Lung (tissue), 13 donors: ENCODE measurements around the gene TNFRSF18. TPM values are rescaled to one million over a fixed set of nuclear protein-coding genes. Genes with fewer than 3 reads are reported as not detected.

ENCODE experiments used
- ATAC-seq: fragments of 200-7000 bp; cut with Tn5 transposase; one replicate; pipeline ENCODE4 v1.9.1; 2020; ENCODE audit warnings: moderate number of reproducible peaks; ENCODE audit not compliant: insufficient read depth, low FRiP score
- DNase-seq, 3 donors: peaks; one replicate each; pipeline ENCODE4 v3.0.0-alpha.2; 2013 to 2017
- H3K27ac ChIP-seq, 2 donors: one replicate each; pipeline ENCODE4 v1.5.1; 2013; ENCODE audit warnings: mild to moderate bottlenecking in 2 of 2, moderate library complexity in 2 of 2, control low read depth in 1 of 2, inconsistent platforms in 1 of 2, low read depth in 1 of 2, low read length in 1 of 2
- H3K27me3 ChIP-seq, 3 donors: one replicate each; pipeline ENCODE4 v1.5.1; 2013; ENCODE audit warnings: low read length in 2 of 3; ENCODE audit not compliant: control insufficient read depth in 3 of 3, insufficient read depth in 3 of 3
- H3K36me3 ChIP-seq, 4 donors: one replicate each; pipeline ENCODE4 v1.5.1; 2013; ENCODE audit warnings: low read length in 4 of 4, mild to moderate bottlenecking in 1 of 4, moderate library complexity in 1 of 4; ENCODE audit not compliant: control insufficient read depth in 4 of 4, insufficient read depth in 4 of 4
- H3K4me1 ChIP-seq, 5 donors: one replicate each; pipeline ENCODE4 v1.5.1; 2013; ENCODE audit warnings: low read length in 5 of 5, mild to moderate bottlenecking in 2 of 5, moderate library complexity in 1 of 5; ENCODE audit not compliant: control insufficient read depth in 5 of 5, insufficient read depth in 5 of 5
- H3K4me3 ChIP-seq: one replicate; pipeline ENCODE4 v1.5.1; 2013; ENCODE audit warnings: mild to moderate bottlenecking, control low read depth, moderate library complexity
- H3K9ac ChIP-seq, 2 donors: one replicate each; pipeline ENCODE4 v1.5.1; 2013; ENCODE audit warnings: low read length in 2 of 2, control low read depth in 1 of 2; ENCODE audit not compliant: insufficient read depth in 1 of 2
- H3K9me3 ChIP-seq, 4 donors: one replicate each; pipeline ENCODE4 v1.5.1; 2013; ENCODE audit warnings: low read length in 3 of 4, mild to moderate bottlenecking in 1 of 4, moderate library complexity in 1 of 4; ENCODE audit not compliant: control insufficient read depth in 4 of 4, insufficient read depth in 3 of 4
- CTCF ChIP-seq: IDR thresholded peaks from 2 replicates; pipeline ENCODE4 v1.5.1; 2012; ENCODE audit warnings: mild to moderate bottlenecking; ENCODE audit errors: control extremely low read depth, extremely low read depth
- WGBS, 2 donors: extraction: QIAGEN DNeasy Blood & Tissue Kit; methylation state at CpG; one replicate each; pipeline ENCODE4 v1.1.7; 2013; 5-methylcytosine and 5-hydroxymethylcytosine counted together
- polyA plus RNA-seq, 2 donors: library from polyadenylated mRNA; stranded (reverse); fragments of 200-250 nt; gene quantifications; one replicate each; pipeline ENCODE4 v1.2.1, GENCODE V29; 2013
- small RNA-seq: library from RNA; depleted of rRNA; stranded (forward); fragments of <200 nt; gene quantifications from one replicate; pipeline ENCODE3, GENCODE V24; 2014; ENCODE audit warnings: low replicate concordance
- total RNA-seq, 2 donors: library from RNA; depleted of rRNA in 1 of 2; stranded (reverse); fragments of >200 nt in 1 of 2; gene quantifications; one replicate each; pipeline ENCODE4 v1.2.1, GENCODE V29; 2014 to 2021
- donor health status: control.
- donor health status: control.
- donor health status: Bipolar disorder and iron deficiency.
- donor health status: healthy.
- donor health status: DM: yes; HTN: yes; CAD: no.

The TNFRSF18 gene
- total and polyA plus RNA-seq, 4 donors = 1.8 to 4.0 (median 2.4) TPM

DNA sequence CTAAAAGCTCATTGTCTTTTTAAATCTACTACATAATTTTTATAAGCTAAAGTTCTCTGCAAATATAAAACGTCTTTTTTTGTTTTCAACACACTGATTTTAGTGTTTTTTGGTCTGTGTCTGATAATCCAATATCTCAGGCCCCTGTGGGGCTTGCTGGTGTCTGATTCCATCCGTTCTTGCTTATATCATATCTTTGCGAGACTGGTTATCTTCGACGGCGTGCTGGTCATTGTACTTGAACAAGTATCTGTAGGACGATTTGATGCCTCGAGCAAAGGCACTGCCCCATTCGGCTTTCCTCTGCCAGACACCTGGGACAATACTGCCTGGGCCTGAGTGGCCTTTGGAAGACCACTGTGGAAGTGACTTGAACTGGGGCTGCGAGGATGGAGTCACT lies 51.1 kb downstream of the TNFRSF18 start:
- peaks cover 0 to 15% (median 6%) of the 10 kb centered on the region in 5 donors for H3K4me1 ChIP-seq
- no peak overlapping the region for H3K9ac ChIP-seq
- no peak for TF ChIP-seq CTCF
- no peaks in the 10 kb centered on the region for H3K27me3 ChIP-seq
- no peaks in the 10 kb centered on the region for H3K36me3 ChIP-seq
- no peak overlapping the region for H3K27ac ChIP-seq
- no peak overlapping the region for H3K4me3 ChIP-seq
- ATAC-seq (no peak), DNase-seq (no peak)
- WGBS, 2 donors = 84 to 92% methylated on average over 10 of the region's 10 CpGs
- no peaks in the 10 kb centered on the region for H3K9me3 ChIP-seq

GRCh38 chr1:1153874-1154273 lies 52.5 kb downstream of the TNFRSF18 start:
- no peak overlapping the region for H3K4me3 ChIP-seq
- no peak for DNase-seq
- no peak for TF ChIP-seq CTCF
- no peaks in the 10 kb centered on the region for H3K36me3 ChIP-seq
- 63 to 71% methylated on average over 4 of the region's 4 CpGs for WGBS, 2 donors
- no peak for ATAC-seq
- no peaks in the 10 kb centered on the region for H3K9me3 ChIP-seq
- H3K27me3 ChIP-seq = no peaks in the 10 kb centered on the region
- H3K27ac ChIP-seq = no peak overlapping the region
- peaks cover 0 to 15% (median 6%) of the 10 kb centered on the region in 5 donors for H3K4me1 ChIP-seq
- H3K9ac ChIP-seq = no peak overlapping the region

Small RNA genes lying within 50 kb of the gene (small RNA-seq; reads per million reads assigned to genes)
- 95.8 reads per million, percentile 98 among the genes with 10 or more reads in this experiment for gene MIR200A
- gene MIR200B = 1,524 reads per million, percentile 99 among the genes with 10 or more reads in this experiment
- 131 reads per million, percentile 98 among the genes with 10 or more reads in this experiment for gene MIR429

Other genes with a start within 250 kb of the TNFRSF18 start
- 10 to 100 TPM; 39.0 to 74.2 TPM for gene NOC2L, start 247.3 kb downstream of the TNFRSF18 start, total RNA-seq
- 10 to 100 TPM; 61.2 to 86.6 TPM for gene NOC2L, start 247.3 kb downstream of the TNFRSF18 start, polyA plus RNA-seq
- 10 to 100 TPM in 1 of 2 donors, 1 to 10 TPM in 1; 10.0 to 15.1 TPM for gene KLHL17, start 246.0 kb downstream of the TNFRSF18 start, total RNA-seq
- gene KLHL17, start 246.0 kb downstream of the TNFRSF18 start, polyA plus RNA-seq = 10 to 100 TPM; 10.9 to 15.2 TPM
- gene PLEKHN1, start 240.1 kb downstream of the TNFRSF18 start, total RNA-seq = 1 to 10 TPM; 2.0 to 5.1 TPM
- 1 to 10 TPM; 2.0 to 2.8 TPM for gene PLEKHN1, start 240.1 kb downstream of the TNFRSF18 start, polyA plus RNA-seq
- gene PERM1, start 224.5 kb downstream of the TNFRSF18 start, total RNA-seq = under 1 TPM in 1 of 2 donors, not detected in 1; 0.15 TPM
- under 1 TPM; 0.06 to 0.45 TPM for gene PERM1, start 224.5 kb downstream of the TNFRSF18 start, polyA plus RNA-seq
- gene HES4, start 206.5 kb downstream of the TNFRSF18 start, total RNA-seq = 10 to 100 TPM; 13.5 to 47.9 TPM
- gene HES4, start 206.5 kb downstream of the TNFRSF18 start, polyA plus RNA-seq = 10 to 100 TPM; 16.6 to 37.7 TPM
- gene ISG15, start 193.1 kb downstream of the TNFRSF18 start, total RNA-seq = 10 to 100 TPM; 12.7 to 53.6 TPM
- gene ISG15, start 193.1 kb downstream of the TNFRSF18 start, polyA plus RNA-seq = 100 to 1,000 TPM; 208 to 234 TPM
- gene AGRN, start 186.5 kb downstream of the TNFRSF18 start, total RNA-seq = 100 to 1,000 TPM; 103 to 124 TPM
- gene AGRN, start 186.5 kb downstream of the TNFRSF18 start, polyA plus RNA-seq = 10 to 100 TPM; 30.7 to 67.4 TPM
- 1 to 10 TPM in 1 of 2 donors, under 1 TPM in 1; 0.54 to 2.4 TPM for gene RNF223, start 132.3 kb downstream of the TNFRSF18 start, total RNA-seq
- 1 to 10 TPM in 1 of 2 donors, under 1 TPM in 1; 0.57 to 2.3 TPM for gene RNF223, start 132.3 kb downstream of the TNFRSF18 start, polyA plus RNA-seq
- 10 to 100 TPM in 1 of 2 donors, 1 to 10 TPM in 1; 9.9 to 19.2 TPM for gene C1orf159, start 90.5 kb downstream of the TNFRSF18 start, total RNA-seq
- 10 to 100 TPM in 1 of 2 donors, 1 to 10 TPM in 1; 9.5 to 16.7 TPM for gene C1orf159, start 90.5 kb downstream of the TNFRSF18 start, polyA plus RNA-seq
- gene TTLL10, start 32.7 kb downstream of the TNFRSF18 start, total RNA-seq = 10 to 100 TPM in 1 of 2 donors, 1 to 10 TPM in 1; 4.8 to 19.7 TPM
- 1 to 10 TPM; 3.7 to 4.3 TPM for gene TTLL10, start 32.7 kb downstream of the TNFRSF18 start, polyA plus RNA-seq
- gene TNFRSF4, start 7.6 kb upstream of the TNFRSF18 start, total RNA-seq = 1 to 10 TPM; 3.6 to 5.3 TPM
- 10 to 100 TPM in 1 of 2 donors, 1 to 10 TPM in 1; 8.5 to 11.3 TPM for gene TNFRSF4, start 7.6 kb upstream of the TNFRSF18 start, polyA plus RNA-seq
- gene SDF4, start 25.4 kb upstream of the TNFRSF18 start, total RNA-seq = 100 to 1,000 TPM in 1 of 2 donors, 10 to 100 TPM in 1; 65.7 to 189 TPM
- gene SDF4, start 25.4 kb upstream of the TNFRSF18 start, polyA plus RNA-seq = 100 to 1,000 TPM; 108 to 178 TPM
- 10 to 100 TPM in 1 of 2 donors, 1 to 10 TPM in 1; 7.0 to 28.3 TPM for gene B3GALT6, start 25.6 kb upstream of the TNFRSF18 start, total RNA-seq
- gene B3GALT6, start 25.6 kb upstream of the TNFRSF18 start, polyA plus RNA-seq = 10 to 100 TPM; 12.7 to 18.9 TPM
- gene C1QTNF12, start 40.1 kb upstream of the TNFRSF18 start, total RNA-seq = 1 to 10 TPM; 1.5 to 2.5 TPM
- 1 to 10 TPM; 1.2 to 3.0 TPM for gene C1QTNF12, start 40.1 kb upstream of the TNFRSF18 start, polyA plus RNA-seq
- gene UBE2J2, start 67.3 kb upstream of the TNFRSF18 start, total RNA-seq = 10 to 100 TPM; 36.0 to 57.4 TPM
- 10 to 100 TPM; 45.9 to 48.2 TPM for gene UBE2J2, start 67.3 kb upstream of the TNFRSF18 start, polyA plus RNA-seq
- gene SCNN1D, start 73.8 kb upstream of the TNFRSF18 start, total RNA-seq = 1 to 10 TPM; 2.3 to 2.4 TPM
- 1 to 10 TPM in 1 of 2 donors, under 1 TPM in 1; 0.94 to 3.5 TPM for gene SCNN1D, start 73.8 kb upstream of the TNFRSF18 start, polyA plus RNA-seq
- gene ACAP3, start 101.3 kb upstream of the TNFRSF18 start, total RNA-seq = 10 to 100 TPM; 33.6 to 62.8 TPM
- 10 to 100 TPM; 18.7 to 42.0 TPM for gene ACAP3, start 101.3 kb upstream of the TNFRSF18 start, polyA plus RNA-seq
- gene PUSL1, start 102.0 kb upstream of the TNFRSF18 start, total RNA-seq = 10 to 100 TPM; 11.3 to 21.1 TPM
- 10 to 100 TPM; 16.1 to 23.7 TPM for gene PUSL1, start 102.0 kb upstream of the TNFRSF18 start, polyA plus RNA-seq
- gene INTS11, start 118.1 kb upstream of the TNFRSF18 start, total RNA-seq = 100 to 1,000 TPM in 1 of 2 donors, 10 to 100 TPM in 1; 89.8 to 102 TPM
- gene INTS11, start 118.1 kb upstream of the TNFRSF18 start, polyA plus RNA-seq = 100 to 1,000 TPM in 1 of 2 donors, 10 to 100 TPM in 1; 91.2 to 130 TPM
- 10 to 100 TPM; 14.2 to 24.2 TPM for gene CPTP, start 118.2 kb upstream of the TNFRSF18 start, total RNA-seq
- 10 to 100 TPM; 10.9 to 32.0 TPM for gene CPTP, start 118.2 kb upstream of the TNFRSF18 start, polyA plus RNA-seq
- 1 to 10 TPM in 1 of 2 donors, under 1 TPM in 1; 0.67 to 1.3 TPM for gene TAS1R3, start 124.7 kb upstream of the TNFRSF18 start, total RNA-seq
- under 1 TPM; 0.13 to 0.43 TPM for gene TAS1R3, start 124.7 kb upstream of the TNFRSF18 start, polyA plus RNA-seq
- 10 to 100 TPM; 39.2 to 79.1 TPM for gene DVL1, start 142.8 kb upstream of the TNFRSF18 start, total RNA-seq
- gene DVL1, start 142.8 kb upstream of the TNFRSF18 start, polyA plus RNA-seq = 10 to 100 TPM; 48.8 to 76.9 TPM
- 100 to 1,000 TPM in 1 of 2 donors, 10 to 100 TPM in 1; 68.9 to 213 TPM for gene MXRA8, start 152.0 kb upstream of the TNFRSF18 start, total RNA-seq
- gene MXRA8, start 152.0 kb upstream of the TNFRSF18 start, polyA plus RNA-seq = 10 to 100 TPM; 38.5 to 65.0 TPM
- 100 to 1,000 TPM in 1 of 2 donors, 10 to 100 TPM in 1; 43.5 to 157 TPM for gene AURKAIP1, start 168.6 kb upstream of the TNFRSF18 start, total RNA-seq
- gene AURKAIP1, start 168.6 kb upstream of the TNFRSF18 start, polyA plus RNA-seq = 100 to 1,000 TPM; 179 to 208 TPM
- 100 to 1,000 TPM; 157 to 385 TPM for gene CCNL2, start 192.7 kb upstream of the TNFRSF18 start, total RNA-seq
- 100 to 1,000 TPM in 1 of 2 donors, 10 to 100 TPM in 1; 97.9 to 230 TPM for gene CCNL2, start 192.7 kb upstream of the TNFRSF18 start, polyA plus RNA-seq
- 100 to 1,000 TPM in 1 of 2 donors, 10 to 100 TPM in 1; 60.1 to 115 TPM for gene MRPL20, start 200.7 kb upstream of the TNFRSF18 start, total RNA-seq
- gene MRPL20, start 200.7 kb upstream of the TNFRSF18 start, polyA plus RNA-seq = 100 to 1,000 TPM; 129 to 181 TPM
- 10 to 100 TPM; 30.2 to 54.2 TPM for gene ANKRD65, start 214.7 kb upstream of the TNFRSF18 start, total RNA-seq
- 10 to 100 TPM; 13.5 to 33.5 TPM for gene ANKRD65, start 214.7 kb upstream of the TNFRSF18 start, polyA plus RNA-seq
- gene VWA1, start 229.1 kb upstream of the TNFRSF18 start, total RNA-seq = 10 to 100 TPM; 72.6 to 94.3 TPM
- gene VWA1, start 229.1 kb upstream of the TNFRSF18 start, polyA plus RNA-seq = 10 to 100 TPM; 51.7 to 65.6 TPM
- gene ATAD3C, start 243.1 kb upstream of the TNFRSF18 start, total RNA-seq = 10 to 100 TPM in 1 of 2 donors, under 1 TPM in 1; 0.60 to 14.0 TPM
- 10 to 100 TPM; 15.7 to 18.0 TPM for gene ATAD3C, start 243.1 kb upstream of the TNFRSF18 start, polyA plus RNA-seq